HG03139 (cell line): Measurements from ENCODE around the gene AOX1.
"Not testable (repeated sequence)": the region's sequence is repeated elsewhere in the genome, so short reads cannot be mapped to it uniquely, and the experiment has no call there.

ENCODE experiments used
- ATAC-seq: cut with Tn5 transposase; IDR thresholded peaks from one replicate; pipeline ENCODE4 v1.9.1; 2021; ENCODE audit not compliant: unreplicated experiment

The AOX1 gene

DNA sequence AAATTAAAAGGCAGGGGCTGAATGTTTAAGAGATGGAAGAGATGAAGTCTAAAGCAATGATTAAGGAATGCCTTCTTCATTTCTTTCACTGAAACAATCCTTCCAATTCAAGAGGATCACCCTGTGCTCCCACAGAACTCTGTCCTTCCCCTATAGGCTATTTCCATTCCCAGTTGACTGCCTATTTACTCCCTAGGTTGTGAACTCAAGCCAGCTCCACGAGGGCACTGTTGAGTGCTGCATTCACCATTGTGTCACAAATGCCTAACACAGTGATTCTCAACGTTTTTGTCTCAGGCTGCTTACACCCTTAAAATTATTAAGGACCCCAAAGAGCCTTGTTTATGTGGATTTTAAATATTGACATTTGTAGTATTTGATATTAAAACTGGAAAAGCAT, 112.4 kb downstream of the AOX1 start:
- no peak for ATAC-seq

GRCh38 chr2:200699310-200699709, 113.5 kb downstream of the AOX1 start:
- ATAC-seq, result no peak

- no peak for ATAC-seq
These were observed 115.0 kb downstream of the AOX1 start for GRCh38 chr2:200700856-200701255.

GRCh38 chr2:200702044-200702443, 116.2 kb downstream of the AOX1 start:
- no peak for ATAC-seq

- ATAC-seq, result no peak
These were observed 116.9 kb downstream of the AOX1 start for GRCh38 chr2:200702646-200703118.

DNA sequence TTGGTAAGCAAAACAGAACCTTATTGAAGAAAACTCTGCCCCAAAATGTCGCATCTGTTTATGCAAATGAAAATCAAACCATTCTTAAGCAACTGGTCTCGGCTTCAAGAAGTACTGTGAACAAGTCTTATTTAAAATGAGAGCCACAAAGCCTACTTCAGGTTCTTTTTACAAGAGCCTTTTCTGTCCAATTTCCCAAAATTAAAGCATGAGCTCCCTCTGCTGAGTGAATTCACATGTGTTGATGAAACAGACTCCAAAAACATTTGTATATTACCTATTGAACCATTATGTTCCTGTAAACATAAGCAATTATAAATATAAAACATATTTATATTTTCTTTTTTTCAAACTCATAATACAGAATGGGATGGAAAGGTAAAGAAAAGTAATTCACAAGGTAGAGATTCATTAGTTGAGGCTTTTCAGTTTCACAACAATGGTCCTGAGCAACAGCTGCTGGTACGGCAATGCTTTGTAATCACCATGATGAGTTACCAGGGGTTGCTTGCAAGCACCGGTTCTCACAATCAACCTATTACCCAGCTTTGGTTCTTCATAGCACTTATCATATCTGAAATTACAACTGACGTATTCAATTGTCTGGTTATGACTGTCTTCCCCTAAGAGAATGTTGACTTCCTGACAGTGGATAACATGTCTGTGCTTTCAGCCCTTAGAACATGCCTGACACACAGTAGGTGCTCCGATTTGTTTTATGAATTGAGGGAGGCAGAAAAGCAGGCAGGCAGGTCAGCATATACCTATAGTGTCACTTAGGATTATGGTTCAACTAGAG, 117.5 kb downstream of the AOX1 start:
- ATAC-seq, result no peak

DNA sequence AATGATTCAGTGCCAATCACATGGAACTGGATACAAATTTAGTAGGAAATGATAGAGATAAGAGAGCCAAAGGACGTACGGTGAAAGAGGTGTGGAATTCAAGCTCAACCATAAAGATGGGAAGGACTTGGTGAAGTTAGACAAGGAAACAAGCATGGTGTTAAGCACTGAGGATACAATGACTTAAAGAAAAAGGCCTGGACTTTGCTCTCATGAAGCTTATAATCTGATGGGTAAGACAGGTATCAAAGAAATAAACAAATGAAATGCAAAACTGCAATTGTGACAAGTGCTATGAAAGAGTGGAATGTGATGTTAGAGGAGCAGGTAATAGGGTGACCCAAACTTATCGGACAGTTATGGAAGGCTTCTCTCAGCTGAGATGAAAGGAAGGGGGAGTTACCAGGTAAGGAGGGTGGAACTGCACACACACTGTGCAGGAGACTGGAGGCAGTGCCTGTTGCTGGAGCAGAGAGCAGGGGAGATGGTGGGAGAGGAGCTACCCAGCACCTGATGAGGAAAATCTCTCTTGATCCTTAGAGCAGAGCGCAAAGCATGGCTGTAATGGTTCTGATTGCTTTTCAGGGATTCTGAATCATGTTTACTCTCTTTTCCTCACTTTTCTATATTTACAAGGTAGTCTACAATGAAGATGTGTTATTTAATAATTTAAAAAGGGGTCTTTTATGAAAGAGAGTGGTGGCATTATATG, 118.3 kb downstream of the AOX1 start:
- no peak for ATAC-seq

GRCh38 chr2:200705305-200706041, 119.7 kb downstream of the AOX1 start:
- no peak for ATAC-seq

- no peak for ATAC-seq
These were observed 123.1 kb downstream of the AOX1 start for GRCh38 chr2:200708943-200709342.

DNA sequence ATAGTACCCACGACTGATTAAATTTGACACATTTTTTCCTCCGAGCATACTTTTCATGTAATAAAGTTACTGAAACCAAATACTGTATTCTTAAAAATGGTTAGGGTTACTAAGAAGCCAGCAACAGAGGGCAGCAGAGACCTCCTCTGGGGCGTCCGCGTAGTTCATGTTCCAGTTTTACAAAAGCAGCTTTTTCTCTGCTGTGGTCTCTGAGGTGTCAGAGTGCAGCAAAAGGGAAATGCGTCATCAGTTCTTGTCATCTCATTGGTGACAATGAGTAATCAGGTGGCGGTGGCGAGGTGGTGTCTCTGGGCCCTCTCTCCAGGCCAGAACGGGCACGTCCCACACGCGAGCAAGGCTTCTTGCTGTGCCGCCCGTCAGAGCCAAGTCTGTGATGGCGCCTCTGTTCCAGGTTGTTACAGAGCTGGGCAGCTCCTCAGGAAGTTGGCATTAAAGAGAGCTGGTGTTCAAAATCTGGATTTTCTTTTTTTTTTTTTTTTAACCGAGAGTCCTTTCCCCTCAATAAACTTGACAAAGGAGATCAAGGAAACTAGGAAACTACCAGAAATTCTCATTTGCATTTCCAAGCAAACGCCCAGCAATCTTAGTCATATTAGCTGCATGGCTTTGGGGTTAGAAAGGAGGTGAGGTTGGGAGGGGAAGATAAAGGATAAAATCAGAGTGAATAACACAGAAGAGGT, 127.3 kb downstream of the AOX1 start:
- peak; percentile 100 for ATAC-seq

- no peak for ATAC-seq
These were observed 127.9 kb downstream of the AOX1 start for GRCh38 chr2:200713704-200714064.

- not testable (repeated sequence) for ATAC-seq
These were observed 129.2 kb downstream of the AOX1 start for GRCh38 chr2:200715014-200715413.

DNA sequence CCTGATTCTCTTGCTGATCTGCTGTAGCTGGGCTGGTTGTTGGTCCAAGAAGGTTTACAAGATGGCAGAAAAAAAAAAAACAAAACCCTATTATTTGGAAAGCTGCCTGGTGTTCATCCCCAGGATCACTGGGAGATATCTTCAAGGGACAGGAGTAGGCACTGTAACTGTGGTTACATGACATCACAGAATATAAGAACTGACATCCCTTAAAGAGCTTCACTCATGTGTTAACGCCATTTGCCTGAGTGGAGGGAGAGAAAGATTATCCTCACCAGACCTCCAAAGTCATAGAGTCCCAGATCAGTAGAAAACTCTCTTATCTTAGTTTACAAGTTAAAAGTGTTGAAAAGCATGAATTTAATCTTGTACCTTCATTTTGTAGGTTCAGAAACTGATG, 130.6 kb downstream of the AOX1 start:
- no peak for ATAC-seq
